HFFc6 (cell line): ENCODE results near the gene TEX51. TPM values are rescaled to one million over a fixed set of nuclear protein-coding genes. Genes with fewer than 3 reads are reported as not detected.

Source experiments
- DNase-seq: peaks from one replicate; pipeline ENCODE4 v3.0.0-alpha.2; 2018
- H3K27ac Mint-ChIP-seq: 2 replicates; pipeline ENCODE4 v1.8.0; 2020; ENCODE audit warnings: mild to moderate bottlenecking, mixed read lengths
- H3K27me3 Mint-ChIP-seq: 2 replicates; pipeline ENCODE4 v1.8.0; 2021; ENCODE audit warnings: mild to moderate bottlenecking, moderate library complexity, mixed read lengths; ENCODE audit not compliant: insufficient read depth
- H3K36me3 Mint-ChIP-seq: 2 replicates; pipeline ENCODE4 v1.8.0; 2021; ENCODE audit warnings: low read depth, mixed read lengths
- H3K4me1 Mint-ChIP-seq: 2 replicates; pipeline ENCODE4 v1.8.0; 2020; ENCODE audit warnings: low read depth, mixed read lengths
- H3K4me3 Mint-ChIP-seq: 2 replicates; pipeline ENCODE4 v1.8.0; 2020; ENCODE audit warnings: mild to moderate bottlenecking, moderate library complexity, mixed read lengths
- H3K9me3 Mint-ChIP-seq: 2 replicates; pipeline ENCODE4 v1.8.0; 2020; ENCODE audit warnings: mild to moderate bottlenecking, mixed read lengths
- total RNA-seq, 6 experiments: library from RNA; stranded (reverse); fragmentation: NEBNext Ultra II Directional; extraction: Animal tissue kit (Norgen Biotek cat#: 25700); gene quantifications; 2 replicates in 1 of 6; 3 replicates in 5 of 6; pipeline ENCODE4 v1.2.3, GENCODE V29; 2021
- TF ChIP-seq, protein P1 (sequence below): fragments of 200-600 bp; sonication (generic); IDR thresholded peaks from 2 replicates; pipeline ENCODE4 v1.5.0; 2021; ENCODE audit warnings: antibody characterized with exemption, mild to moderate bottlenecking

TEX51 gene
- total RNA-seq, 6 experiments from 2014 or later, result not detected

DNA sequence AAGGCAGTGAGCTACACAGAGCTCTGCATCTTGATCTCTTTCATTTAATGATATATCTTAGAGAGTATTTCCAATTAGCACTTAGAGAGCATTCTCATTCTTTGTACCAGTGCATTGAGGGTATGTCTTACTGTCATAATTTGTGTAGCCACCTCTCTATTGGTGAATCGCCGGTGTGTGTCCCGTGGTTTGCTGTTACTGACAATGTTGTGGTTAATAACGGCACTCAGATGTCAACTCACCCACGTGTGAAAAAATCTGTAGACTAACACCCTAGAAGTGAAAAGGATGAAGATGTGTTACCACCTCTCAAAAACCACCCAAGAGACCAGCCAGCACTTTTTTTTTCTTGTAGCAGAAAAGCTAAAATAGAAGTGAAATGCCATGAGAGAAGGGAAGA, 37.1 kb downstream of the TEX51 start:
- TF ChIP-seq, protein P1, sequence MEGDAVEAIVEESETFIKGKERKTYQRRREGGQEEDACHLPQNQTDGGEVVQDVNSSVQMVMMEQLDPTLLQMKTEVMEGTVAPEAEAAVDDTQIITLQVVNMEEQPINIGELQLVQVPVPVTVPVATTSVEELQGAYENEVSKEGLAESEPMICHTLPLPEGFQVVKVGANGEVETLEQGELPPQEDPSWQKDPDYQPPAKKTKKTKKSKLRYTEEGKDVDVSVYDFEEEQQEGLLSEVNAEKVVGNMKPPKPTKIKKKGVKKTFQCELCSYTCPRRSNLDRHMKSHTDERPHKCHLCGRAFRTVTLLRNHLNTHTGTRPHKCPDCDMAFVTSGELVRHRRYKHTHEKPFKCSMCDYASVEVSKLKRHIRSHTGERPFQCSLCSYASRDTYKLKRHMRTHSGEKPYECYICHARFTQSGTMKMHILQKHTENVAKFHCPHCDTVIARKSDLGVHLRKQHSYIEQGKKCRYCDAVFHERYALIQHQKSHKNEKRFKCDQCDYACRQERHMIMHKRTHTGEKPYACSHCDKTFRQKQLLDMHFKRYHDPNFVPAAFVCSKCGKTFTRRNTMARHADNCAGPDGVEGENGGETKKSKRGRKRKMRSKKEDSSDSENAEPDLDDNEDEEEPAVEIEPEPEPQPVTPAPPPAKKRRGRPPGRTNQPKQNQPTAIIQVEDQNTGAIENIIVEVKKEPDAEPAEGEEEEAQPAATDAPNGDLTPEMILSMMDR, result no peak
- no peaks in the 10 kb centered on the region for H3K4me1 Mint-ChIP-seq
- no peaks in the 10 kb centered on the region for H3K36me3 Mint-ChIP-seq
- no peak for DNase-seq
- H3K4me3 Mint-ChIP-seq, result no peak overlapping the region
- peaks cover 30% of the 10 kb centered on the region for H3K27me3 Mint-ChIP-seq
- H3K9me3 Mint-ChIP-seq, result no peaks in the 10 kb centered on the region
- H3K27ac Mint-ChIP-seq, result no peak overlapping the region

DNA sequence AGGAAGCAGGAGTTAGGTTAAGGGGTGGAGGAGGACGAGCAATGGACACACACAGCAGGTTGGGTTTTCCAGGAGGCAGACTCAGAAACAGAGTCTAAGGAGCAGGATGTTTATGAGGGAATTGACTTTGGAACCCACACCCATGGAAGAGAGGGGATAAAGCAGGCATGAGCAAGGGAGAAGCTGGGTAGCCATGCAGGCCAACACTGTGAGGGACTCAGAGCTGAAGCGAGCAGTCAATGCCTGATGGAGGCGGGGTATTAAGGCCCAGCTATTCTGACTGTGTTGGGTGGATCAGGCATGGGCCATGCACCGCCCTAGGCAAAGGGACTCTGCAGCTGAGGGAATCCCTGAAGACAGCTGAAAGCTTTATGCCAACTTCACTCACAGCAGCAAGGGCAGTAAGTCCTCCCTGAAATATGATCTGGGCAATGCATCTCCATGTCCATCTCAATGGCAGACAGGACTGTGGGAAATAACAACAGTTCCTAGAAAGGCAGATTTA, 37.6 kb downstream of the TEX51 start:
- no peak for DNase-seq
- TF ChIP-seq, protein P1, result no peak
- no peak overlapping the region for H3K4me3 Mint-ChIP-seq
- H3K27ac Mint-ChIP-seq, result no peak overlapping the region
- no peaks in the 10 kb centered on the region for H3K4me1 Mint-ChIP-seq
- H3K36me3 Mint-ChIP-seq, result no peaks in the 10 kb centered on the region
- H3K27me3 Mint-ChIP-seq, result peaks cover 30% of the 10 kb centered on the region
- no peaks in the 10 kb centered on the region for H3K9me3 Mint-ChIP-seq

DNA sequence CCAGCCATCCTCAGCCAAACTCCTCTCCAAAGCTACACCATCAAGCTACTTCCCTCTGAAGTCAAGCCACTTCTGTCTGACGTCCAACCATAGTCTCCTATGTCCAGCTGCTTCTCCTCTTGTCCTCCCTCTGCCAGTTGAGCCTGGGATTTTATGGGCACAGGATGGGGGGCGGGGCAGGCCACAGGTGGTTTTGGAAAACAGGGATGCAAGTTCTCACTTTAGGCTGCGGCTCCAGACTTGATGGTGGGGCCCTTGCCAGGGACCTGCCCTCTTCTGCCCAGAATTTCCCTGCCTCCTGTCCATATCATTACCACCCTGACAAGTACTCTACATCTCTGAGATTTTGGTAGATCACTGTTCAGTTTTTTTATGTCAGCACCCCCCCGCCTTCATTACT, 41.6 kb downstream of the TEX51 start:
- DNase-seq, result no peak
- peaks cover 7% of the 10 kb centered on the region; the same call in 1 of the 2 replicates for H3K9me3 Mint-ChIP-seq
- TF ChIP-seq, protein P1, result no peak
- no peak overlapping the region for H3K27ac Mint-ChIP-seq
- no peaks in the 10 kb centered on the region for H3K4me1 Mint-ChIP-seq
- no peaks in the 10 kb centered on the region for H3K36me3 Mint-ChIP-seq
- H3K4me3 Mint-ChIP-seq, result no peak overlapping the region
- H3K27me3 Mint-ChIP-seq, result peaks cover 26% of the 10 kb centered on the region

DNA sequence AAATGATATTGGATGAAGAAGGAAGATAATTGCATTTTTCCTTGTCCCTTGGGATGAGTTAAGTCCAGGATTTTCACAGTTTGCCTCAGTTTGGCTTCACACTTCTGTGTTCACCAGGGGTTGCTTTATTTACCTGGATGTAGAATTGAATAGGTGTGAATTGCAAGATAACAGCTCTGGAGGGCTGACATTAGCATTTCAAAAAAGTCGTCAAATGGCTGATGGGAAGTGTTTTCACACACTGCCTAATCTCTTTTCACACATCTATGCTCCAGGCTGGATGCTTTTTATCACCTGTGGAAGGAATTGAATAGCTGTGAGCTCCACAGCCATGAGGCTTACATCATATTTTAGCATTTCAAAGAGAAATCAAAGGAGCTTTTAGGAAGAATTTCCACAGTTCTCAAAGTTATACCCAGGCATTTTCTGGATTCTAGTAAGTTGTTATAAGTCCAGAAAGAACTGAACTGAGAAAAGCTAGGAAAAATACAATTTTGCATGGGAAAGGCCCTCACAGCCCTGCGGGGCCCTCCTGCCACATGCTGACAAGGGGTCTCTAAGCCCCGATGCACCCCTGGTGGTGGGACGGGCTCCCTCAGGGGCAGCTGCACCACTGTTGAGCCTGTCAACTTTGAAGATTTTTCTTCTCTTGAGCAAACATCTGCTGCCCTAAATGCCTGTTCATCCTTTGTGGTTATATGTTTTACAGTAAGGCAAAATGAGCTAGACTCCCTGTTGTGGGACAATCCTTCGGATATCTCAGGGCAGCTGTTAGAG, 43.9 kb downstream of the TEX51 start:
- TF ChIP-seq, protein P1, result no peak
- H3K27me3 Mint-ChIP-seq, result peaks cover 17% of the 10 kb centered on the region
- peaks cover 7% of the 10 kb centered on the region; the same call in 1 of the 2 replicates for H3K9me3 Mint-ChIP-seq
- H3K36me3 Mint-ChIP-seq, result no peaks in the 10 kb centered on the region
- DNase-seq, result no peak
- no peak overlapping the region for H3K27ac Mint-ChIP-seq
- H3K4me3 Mint-ChIP-seq, result no peak overlapping the region
- H3K4me1 Mint-ChIP-seq, result no peaks in the 10 kb centered on the region

DNA sequence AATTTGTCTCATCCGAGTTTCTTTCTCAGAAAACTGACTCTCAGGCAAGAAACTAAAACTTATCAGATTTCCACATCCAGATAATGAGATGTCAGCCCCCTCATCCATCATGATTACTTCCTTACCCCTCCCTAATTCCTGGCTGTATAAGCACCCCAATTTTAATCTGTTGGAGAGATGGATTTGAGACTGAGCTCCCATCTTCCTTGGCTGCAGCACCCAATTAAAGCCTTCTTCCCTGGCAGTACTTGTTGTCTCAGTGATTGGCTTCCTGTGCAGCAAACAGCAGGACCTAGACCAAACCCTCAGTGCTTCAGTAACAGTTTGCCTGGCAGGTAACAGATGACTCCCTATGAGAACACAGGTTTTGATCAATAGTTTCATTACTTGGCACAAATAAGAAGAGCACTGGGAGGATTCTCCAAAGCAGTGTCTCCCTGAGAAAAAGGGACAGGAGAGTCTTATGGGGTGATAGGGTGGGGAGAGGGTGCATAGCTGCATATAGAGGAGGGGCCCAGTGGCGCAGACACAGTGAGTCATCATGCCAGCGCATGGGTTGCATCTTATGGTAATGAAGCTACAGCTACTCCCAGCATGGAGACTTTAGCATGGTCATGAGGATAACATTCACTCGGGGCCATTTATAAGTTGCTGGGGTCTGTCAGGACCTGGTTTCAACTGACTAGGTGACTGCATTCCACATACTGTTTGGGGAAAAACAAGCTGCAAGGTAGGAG, 45.1 kb downstream of the TEX51 start:
- H3K27me3 Mint-ChIP-seq, result peaks cover 11% of the 10 kb centered on the region
- H3K27ac Mint-ChIP-seq, result no peak overlapping the region
- TF ChIP-seq, protein P1, result no peak

More for the DNA sequence above, 45.1 kb downstream of the TEX51 start:
- Mint-ChIP-seq H3K9me3 (peaks cover 7% of the 10 kb centered on the region; the same call in 1 of the 2 replicates), H3K4me3 (no peak overlapping the region), H3K4me1 (no peaks in the 10 kb centered on the region), H3K36me3 (no peaks in the 10 kb centered on the region)
- DNase-seq, result no peak
